Pons (tissue), 1 donor: Measurements from ENCODE around the gene MPZL2.

Experiments
- DNase-seq: peaks from one replicate; pipeline ENCODE4 v3.0.0-alpha.2; 2016; ENCODE audit warnings: low spot score

Gene MPZL2

DNA sequence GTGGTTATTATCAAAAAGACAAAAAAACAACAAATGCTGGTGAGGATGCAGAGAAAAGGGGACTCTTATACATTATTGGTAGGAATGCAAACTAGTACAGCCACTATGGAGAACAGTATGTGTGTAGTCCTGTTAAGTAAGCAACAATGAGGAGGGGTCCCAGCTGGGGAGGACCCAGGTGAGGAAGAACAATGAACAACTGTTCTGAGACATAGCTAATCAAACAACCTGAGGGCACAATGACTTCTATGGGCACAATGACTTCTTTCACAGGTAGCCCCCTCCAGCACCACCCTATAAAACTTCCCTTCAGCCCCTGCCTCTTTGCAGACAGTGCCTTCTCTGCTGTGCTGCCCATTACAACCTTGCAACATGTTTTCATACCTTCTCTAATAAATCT is 44.9 kb downstream of the MPZL2 start:
- DNase-seq: no peak

GRCh38 chr11:118217575-118217974 is 46.5 kb downstream of the MPZL2 start:
- DNase-seq: no peak

- no peak for DNase-seq
Measured at GRCh38 chr11:118216621-118217481, 47.2 kb downstream of the MPZL2 start.

- DNase-seq: no peak
Measured at GRCh38 chr11:118215765-118216164, 48.3 kb downstream of the MPZL2 start.

DNA sequence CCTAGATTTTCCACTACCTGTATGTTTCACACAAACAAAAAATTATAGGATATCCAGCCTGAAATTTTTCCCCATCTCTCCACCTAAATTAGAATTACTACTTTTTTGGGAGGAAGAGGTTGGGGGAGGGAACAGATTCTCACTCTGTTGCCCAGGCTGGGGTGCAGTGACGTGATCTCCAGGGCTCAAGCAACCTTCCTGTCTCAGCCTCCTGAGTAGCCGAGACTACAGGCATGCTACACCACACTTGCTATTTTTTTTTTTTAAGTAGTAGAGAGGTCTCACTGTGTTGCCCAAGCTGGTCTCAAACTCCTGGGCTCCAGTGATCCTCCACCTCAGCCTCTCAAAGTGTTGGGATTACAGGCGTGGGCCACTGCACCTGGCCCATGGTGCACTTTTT is 48.8 kb downstream of the MPZL2 start:
- DNase-seq: no peak

DNA sequence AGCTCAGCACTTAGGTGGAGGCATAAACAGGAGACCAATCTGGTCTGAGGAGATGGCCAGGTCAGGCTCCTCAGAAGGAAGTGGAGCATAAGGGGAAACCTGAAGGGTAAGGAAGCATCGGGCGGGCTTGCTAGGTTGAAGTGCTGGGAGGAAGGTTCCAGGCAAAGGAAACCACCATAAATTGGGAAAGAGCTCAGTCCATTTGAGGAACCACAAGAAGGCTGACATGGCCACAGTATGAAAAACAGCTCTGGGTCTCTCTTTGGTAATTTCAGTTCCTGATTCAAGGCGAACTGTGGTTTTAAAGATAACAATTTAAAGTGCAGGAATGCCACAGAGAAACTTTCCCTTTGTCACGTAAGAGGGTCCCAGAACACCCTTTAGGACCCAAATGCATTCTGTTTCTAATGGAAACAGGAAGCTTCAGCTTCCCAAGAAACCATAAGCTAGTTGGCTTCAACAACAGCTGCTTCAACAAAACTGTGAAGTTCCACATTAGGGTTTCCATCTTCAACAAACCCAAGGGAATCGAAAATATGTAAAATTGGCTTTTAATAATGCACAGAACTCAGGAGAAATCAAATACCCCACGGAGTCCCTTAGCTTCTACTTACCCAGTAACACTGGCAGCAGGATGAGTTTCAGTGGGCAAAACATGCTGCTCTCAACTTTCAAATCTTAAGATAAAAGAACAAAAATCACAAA is 49.7 kb downstream of the MPZL2 start:
- DNase-seq: peak; percentile 78

GRCh38 chr11:118213781-118214180 is 50.3 kb downstream of the MPZL2 start:
- no peak for DNase-seq

GRCh38 chr11:118213201-118213600 is 50.9 kb downstream of the MPZL2 start:
- peak; percentile 8 for DNase-seq

DNA sequence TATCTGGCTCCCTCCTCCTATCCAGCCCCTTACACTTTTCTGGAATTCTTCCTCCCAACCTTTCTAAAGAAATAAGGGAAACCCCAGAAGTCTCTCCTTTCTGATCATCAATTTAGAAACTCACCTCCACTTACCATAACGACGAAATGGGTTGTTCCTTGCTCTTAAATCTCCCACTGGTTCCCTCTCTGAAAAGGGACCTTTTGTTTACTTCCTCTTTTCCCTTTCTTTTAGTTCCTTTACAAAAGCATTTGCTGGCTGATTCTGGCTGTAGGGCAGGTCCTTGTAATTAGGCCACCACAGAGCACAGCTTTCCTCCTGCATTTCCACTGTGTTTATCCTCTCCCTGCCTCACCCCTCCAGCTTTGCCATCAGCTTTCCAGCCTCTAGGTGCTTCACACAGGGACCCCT is 51.3 kb downstream of the MPZL2 start:
- peak; percentile 26 for DNase-seq

DNA sequence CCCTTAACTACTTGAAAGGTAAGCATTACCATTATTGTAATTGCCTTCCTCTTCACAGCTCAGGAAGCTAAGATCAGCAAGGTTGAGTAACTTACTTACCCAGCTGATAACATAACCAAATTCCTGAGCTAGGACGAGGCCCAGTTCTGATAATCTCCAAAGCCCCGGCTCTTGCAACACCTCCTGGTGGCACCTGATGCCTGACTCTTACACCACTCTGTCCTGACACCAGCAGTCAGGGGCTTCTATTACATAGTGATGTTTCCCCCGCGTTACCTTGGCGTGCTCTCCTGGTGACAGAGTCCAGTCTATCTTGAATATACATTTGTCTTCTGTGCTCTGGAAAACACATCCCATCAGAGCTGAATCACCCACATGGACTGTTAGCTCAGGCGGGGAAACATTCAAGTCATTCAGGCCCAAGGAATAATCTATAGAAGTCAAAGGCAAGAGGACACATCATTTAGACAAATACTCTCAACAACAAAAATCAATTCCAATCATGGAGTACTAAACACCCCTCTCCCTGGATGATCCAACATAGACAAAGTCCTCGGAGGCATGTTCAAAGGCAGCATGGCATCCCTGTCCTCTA is 51.9 kb downstream of the MPZL2 start:
- no peak for DNase-seq

DNA sequence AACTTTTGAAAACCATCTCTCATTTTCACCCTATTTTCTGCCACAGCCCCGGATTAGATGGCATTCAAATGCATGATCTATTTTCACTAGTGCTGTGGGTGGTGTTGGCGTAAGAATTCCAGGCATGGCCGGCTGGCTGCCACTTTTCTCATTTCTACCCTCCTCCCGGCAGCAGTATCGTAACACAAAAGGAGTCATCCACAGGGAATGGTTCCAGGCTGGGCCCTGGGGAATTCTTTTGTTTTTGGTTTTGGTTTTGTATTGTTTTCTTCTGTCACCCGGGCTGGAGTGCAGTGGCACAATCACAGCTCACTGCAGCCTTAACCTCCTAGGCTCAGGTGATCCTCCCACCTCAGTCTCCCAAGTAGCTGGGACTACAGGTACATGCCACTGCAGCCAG is 53.1 kb downstream of the MPZL2 start:
- DNase-seq: no peak

- DNase-seq: no peak
Measured at GRCh38 chr11:118210323-118210722, 53.8 kb downstream of the MPZL2 start.

DNA sequence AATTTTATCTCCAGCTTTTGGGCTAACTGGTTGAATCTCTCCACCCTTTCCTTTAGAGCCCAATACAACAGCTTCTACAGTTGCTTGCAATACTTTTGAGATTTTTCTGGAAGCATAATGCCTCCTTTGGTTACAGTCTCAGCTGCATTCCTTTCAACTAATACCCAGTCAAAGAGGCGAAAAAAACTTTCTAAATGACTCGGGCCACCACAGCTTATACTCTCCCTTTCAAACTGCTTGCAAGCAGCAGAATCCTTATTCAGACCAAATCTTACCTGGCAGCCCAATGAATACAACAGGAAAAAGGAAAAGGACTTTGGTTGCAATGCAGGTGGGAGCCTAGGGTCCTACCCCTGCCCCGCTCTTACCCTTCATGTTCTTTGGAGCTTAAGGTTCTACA is 55.1 kb downstream of the MPZL2 start:
- no peak for DNase-seq

DNA sequence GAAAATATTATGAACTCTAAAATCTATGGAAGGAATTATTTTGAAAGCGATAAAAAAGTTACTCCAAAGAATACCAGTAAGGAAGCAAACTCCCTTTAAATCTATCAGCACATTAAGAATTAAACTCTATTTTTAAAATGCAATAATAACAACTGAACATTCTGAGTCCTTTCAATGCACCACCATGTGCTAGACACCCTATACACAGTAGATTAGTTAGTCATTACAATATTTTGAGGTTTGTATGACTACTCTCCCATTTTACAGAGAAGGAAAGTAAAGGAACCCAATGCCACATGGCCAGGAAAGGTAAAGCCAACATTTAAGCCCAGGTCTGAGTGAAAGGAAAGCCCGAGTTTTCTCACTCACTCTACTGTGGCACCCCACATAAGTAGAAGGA is 57.0 kb downstream of the MPZL2 start:
- no peak for DNase-seq

DNA sequence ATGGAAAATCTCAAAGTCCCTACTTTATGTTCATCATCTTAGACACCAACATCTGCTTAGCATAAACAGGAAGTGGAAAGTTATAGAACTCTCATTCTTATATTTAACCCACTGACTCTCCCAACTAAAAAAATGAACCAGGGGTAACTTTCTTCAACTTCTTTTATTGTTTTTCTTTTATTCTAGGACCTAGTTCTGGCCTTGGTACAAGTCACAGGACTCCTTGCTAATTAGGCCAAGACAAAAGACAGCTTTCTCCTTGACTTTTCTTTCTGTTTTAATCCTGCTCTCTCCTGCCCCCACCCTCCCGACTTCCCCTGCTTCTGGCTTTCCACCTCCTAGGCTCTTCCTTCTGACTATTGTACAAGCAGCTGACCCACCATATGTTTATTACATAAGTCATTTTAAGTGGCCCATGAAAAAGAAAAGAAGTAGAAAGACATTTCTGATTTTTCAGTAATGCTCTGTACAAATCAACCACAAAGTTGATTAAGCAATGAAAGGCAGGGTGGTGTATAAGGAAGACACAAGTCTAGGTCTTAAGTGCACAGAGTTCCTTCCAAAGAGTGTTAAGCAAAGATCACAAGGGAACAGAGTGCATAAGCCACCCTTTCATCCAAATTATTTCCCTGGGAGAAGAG is 57.6 kb downstream of the MPZL2 start:
- DNase-seq: no peak

GRCh38 chr11:118205606-118206378 is 58.3 kb downstream of the MPZL2 start:
- no peak for DNase-seq
